Astrocyte (in vitro differentiated cells and primary cell): ENCODE results near the gene DYNLT3. TPM values are rescaled to one million over a fixed set of nuclear protein-coding genes. Genes with fewer than 3 reads are reported as not detected.

ENCODE experiments used
- DNase-seq: peaks from one replicate; pipeline ENCODE4 v3.0.0-alpha.2; 2010; ENCODE audit warnings: low read depth
- FAIRE-seq: peaks from 2 replicates; lab custom pipeline; 2011; peaks lifted over from hg19 to GRCh38; lab: Jason Lieb, UNC
- H2AFZ ChIP-seq: 2 replicates; pipeline ENCODE4 v1.6.0; 2012; ENCODE audit warnings: low read depth, low read length, inconsistent platforms
- H3K27ac ChIP-seq: 2 replicates; pipeline ENCODE4 v1.5.1; 2011; ENCODE audit warnings: low read depth, low read length, inconsistent platforms
- H3K27me3 ChIP-seq: 2 replicates; pipeline ENCODE4 v1.6.0; 2011; ENCODE audit warnings: low read length, inconsistent platforms; ENCODE audit not compliant: insufficient read depth
- H3K36me3 ChIP-seq: 2 replicates; pipeline ENCODE4 v1.5.1; 2011; ENCODE audit warnings: low read length, inconsistent platforms; ENCODE audit not compliant: insufficient read depth
- H3K4me1 ChIP-seq: 2 replicates; pipeline ENCODE4 v1.5.1; 2011; ENCODE audit warnings: low read length, inconsistent platforms; ENCODE audit not compliant: insufficient read depth
- H3K4me2 ChIP-seq: 2 replicates; pipeline ENCODE4 v1.6.0; 2012; ENCODE audit warnings: low read length, inconsistent platforms
- H3K4me3 ChIP-seq: 2 replicates; pipeline ENCODE4 v1.5.1; 2011; ENCODE audit warnings: low read depth, mild to moderate bottlenecking, low read length, inconsistent platforms; ENCODE audit not compliant: insufficient read depth
- H3K79me2 ChIP-seq: 2 replicates; pipeline ENCODE4 v1.6.0; 2012; ENCODE audit warnings: mild to moderate bottlenecking, low read length, inconsistent platforms; ENCODE audit not compliant: insufficient read depth
- H3K9ac ChIP-seq: 2 replicates; pipeline ENCODE4 v1.6.0; 2012; ENCODE audit warnings: mild to moderate bottlenecking, low read length, inconsistent platforms
- H3K9me3 ChIP-seq: 2 replicates; pipeline ENCODE4 v1.5.1; 2012; ENCODE audit warnings: low read depth, mild to moderate bottlenecking, low read length, inconsistent platforms; ENCODE audit not compliant: insufficient read depth
- H4K20me1 ChIP-seq: 2 replicates; pipeline ENCODE4 v1.6.0; 2012; ENCODE audit warnings: low read length, inconsistent platforms; ENCODE audit not compliant: insufficient read depth
- H3K27ac Mint-ChIP-seq: one replicate; pipeline ENCODE4 v1.8.0; 2021; ENCODE audit warnings: mild to moderate bottlenecking, mixed read lengths; ENCODE audit not compliant: unreplicated experiment
- H3K27me3 Mint-ChIP-seq: one replicate; pipeline ENCODE4 v1.8.0; 2021; ENCODE audit warnings: low read depth, mixed read lengths; ENCODE audit not compliant: unreplicated experiment
- H3K36me3 Mint-ChIP-seq: one replicate; pipeline ENCODE4 v1.8.0; 2021; ENCODE audit warnings: low read depth, mixed read lengths; ENCODE audit not compliant: unreplicated experiment
- H3K4me1 Mint-ChIP-seq: one replicate; pipeline ENCODE4 v1.8.0; 2021; ENCODE audit warnings: low read depth, mixed read lengths; ENCODE audit not compliant: unreplicated experiment
- H3K4me3 Mint-ChIP-seq: one replicate; pipeline ENCODE4 v1.8.0; 2021; ENCODE audit warnings: mild to moderate bottlenecking, moderate library complexity, mixed read lengths; ENCODE audit not compliant: unreplicated experiment
- H3K9me3 Mint-ChIP-seq: one replicate; pipeline ENCODE4 v1.8.0; 2021; ENCODE audit warnings: mild to moderate bottlenecking, mixed read lengths; ENCODE audit not compliant: unreplicated experiment
- EZH2 ChIP-seq: IDR thresholded peaks from 2 replicates; pipeline ENCODE4 v1.6.1; 2012; ENCODE audit warnings: mild to moderate bottlenecking, low read length, inconsistent platforms; ENCODE audit not compliant: insufficient read depth
- total RNA-seq: library from RNA; stranded (reverse); gene quantifications from 2 replicates; pipeline ENCODE4 v1.2.1, GENCODE V29; 2021
- TF ChIP-seq, protein P1 (sequence below): IDR thresholded peaks from 2 replicates; pipeline ENCODE4 v1.5.1; 2011; ENCODE audit warnings: low read depth, mild to moderate bottlenecking, inconsistent platforms, low read length, moderate library complexity; ENCODE audit not compliant: insufficient read depth

The DYNLT3 gene
- total RNA-seq, 1 donor from 2014 or later: 36.5 TPM

GRCh38 chrX:37863728-37864127 lies 16.4 kb upstream of the DYNLT3 start:
- Histone ChIP-seq H3K79me2 (no peaks in the 10 kb centered on the region), H2AFZ (no peak overlapping the region), H3K4me1 (no peaks in the 10 kb centered on the region), H3K27ac (no peak overlapping the region), H4K20me1 (no peaks in the 10 kb centered on the region), H3K27me3 (no peaks in the 10 kb centered on the region), H3K4me2 (no peak overlapping the region), H3K36me3 (no peaks in the 10 kb centered on the region), H3K9me3 (no peaks in the 10 kb centered on the region), H3K9ac (no peak overlapping the region), H3K4me3 (no peak overlapping the region)
- Mint-ChIP-seq H3K27ac (no peak overlapping the region), H3K4me1 (peaks cover 18% of the 10 kb centered on the region), H3K4me3 (no peak overlapping the region), H3K9me3 (no peaks in the 10 kb centered on the region), H3K27me3 (no peaks in the 10 kb centered on the region), H3K36me3 (no peaks in the 10 kb centered on the region)
- FAIRE-seq (no peak), DNase-seq (no peak)
- TF ChIP-seq EZH2: no peak
- TF ChIP-seq, protein P1, sequence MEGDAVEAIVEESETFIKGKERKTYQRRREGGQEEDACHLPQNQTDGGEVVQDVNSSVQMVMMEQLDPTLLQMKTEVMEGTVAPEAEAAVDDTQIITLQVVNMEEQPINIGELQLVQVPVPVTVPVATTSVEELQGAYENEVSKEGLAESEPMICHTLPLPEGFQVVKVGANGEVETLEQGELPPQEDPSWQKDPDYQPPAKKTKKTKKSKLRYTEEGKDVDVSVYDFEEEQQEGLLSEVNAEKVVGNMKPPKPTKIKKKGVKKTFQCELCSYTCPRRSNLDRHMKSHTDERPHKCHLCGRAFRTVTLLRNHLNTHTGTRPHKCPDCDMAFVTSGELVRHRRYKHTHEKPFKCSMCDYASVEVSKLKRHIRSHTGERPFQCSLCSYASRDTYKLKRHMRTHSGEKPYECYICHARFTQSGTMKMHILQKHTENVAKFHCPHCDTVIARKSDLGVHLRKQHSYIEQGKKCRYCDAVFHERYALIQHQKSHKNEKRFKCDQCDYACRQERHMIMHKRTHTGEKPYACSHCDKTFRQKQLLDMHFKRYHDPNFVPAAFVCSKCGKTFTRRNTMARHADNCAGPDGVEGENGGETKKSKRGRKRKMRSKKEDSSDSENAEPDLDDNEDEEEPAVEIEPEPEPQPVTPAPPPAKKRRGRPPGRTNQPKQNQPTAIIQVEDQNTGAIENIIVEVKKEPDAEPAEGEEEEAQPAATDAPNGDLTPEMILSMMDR: no peak

GRCh38 chrX:37862851-37863250 lies 15.5 kb upstream of the DYNLT3 start:
- H3K4me1 ChIP-seq: no peaks in the 10 kb centered on the region
- FAIRE-seq: peak; percentile 50
- H3K4me2 ChIP-seq: no peak overlapping the region
- Mint-ChIP-seq H3K4me1 (peaks cover 16% of the 10 kb centered on the region), H3K36me3 (no peaks in the 10 kb centered on the region), H3K27me3 (no peaks in the 10 kb centered on the region), H3K9me3 (no peaks in the 10 kb centered on the region), H3K27ac (no peak overlapping the region), H3K4me3 (no peak overlapping the region)
- H3K79me2 ChIP-seq: no peaks in the 10 kb centered on the region
- H3K36me3 ChIP-seq: no peaks in the 10 kb centered on the region
- no peak for DNase-seq
- H2AFZ ChIP-seq: no peak overlapping the region
- no peak overlapping the region for H3K9ac ChIP-seq
- TF ChIP-seq, protein P1: no peak
- TF ChIP-seq EZH2: no peak
- H3K4me3 ChIP-seq: no peak overlapping the region
- no peaks in the 10 kb centered on the region for H4K20me1 ChIP-seq
- H3K9me3 ChIP-seq: no peaks in the 10 kb centered on the region
- no peak overlapping the region for H3K27ac ChIP-seq
- no peaks in the 10 kb centered on the region for H3K27me3 ChIP-seq

- peak; percentile 32 for DNase-seq
- Histone ChIP-seq H3K27ac (no peak overlapping the region), H3K79me2 (no peaks in the 10 kb centered on the region), H2AFZ (no peak overlapping the region), H3K27me3 (no peaks in the 10 kb centered on the region), H3K4me1 (no peaks in the 10 kb centered on the region), H3K9ac (no peak overlapping the region), H3K4me3 (no peak overlapping the region), H3K4me2 (no peak overlapping the region), H3K36me3 (no peaks in the 10 kb centered on the region), H3K9me3 (no peaks in the 10 kb centered on the region), H4K20me1 (no peaks in the 10 kb centered on the region)
- Mint-ChIP-seq H3K27me3 (no peaks in the 10 kb centered on the region), H3K27ac (peak overlapping the region; percentile 80), H3K9me3 (no peaks in the 10 kb centered on the region), H3K4me1 (peaks cover 16% of the 10 kb centered on the region), H3K36me3 (no peaks in the 10 kb centered on the region), H3K4me3 (no peak overlapping the region)
- peak; percentile 82 for FAIRE-seq
- no peak for TF ChIP-seq EZH2
- TF ChIP-seq, protein P1: no peak
Measured at GRCh38 chrX:37860721-37861120, 13.3 kb upstream of the DYNLT3 start.
